H9 (cell line): ENCODE data around the gene POU2F1. TPM values are rescaled to one million over a fixed set of nuclear protein-coding genes. Genes with fewer than 3 reads are reported as not detected.

ENCODE experiments used
- DNase-seq: peaks from one replicate; pipeline ENCODE4 v3.0.0-alpha.2; 2017
- H2AFZ ChIP-seq: one replicate; pipeline ENCODE4 v1.6.1; 2013; ENCODE audit warnings: mild to moderate bottlenecking, low read length, control low read depth, moderate library complexity
- H2AK5ac ChIP-seq: 2 replicates; pipeline ENCODE4 v1.6.1; 2013; ENCODE audit warnings: low read length, control low read depth, mixed read lengths; ENCODE audit not compliant: insufficient read length
- H2BK120ac ChIP-seq: one replicate; pipeline ENCODE4 v1.6.1; 2013; ENCODE audit warnings: low read depth, mild to moderate bottlenecking, low read length, control low read depth, inconsistent platforms; ENCODE audit not compliant: poor library complexity, severe bottlenecking
- H2BK12ac ChIP-seq: 2 replicates; pipeline ENCODE4 v1.6.1; 2013; ENCODE audit warnings: low read length, control low read depth, mixed read lengths, low read depth; ENCODE audit not compliant: insufficient read length
- H2BK15ac ChIP-seq: 2 replicates; pipeline ENCODE4 v1.6.1; 2013; ENCODE audit warnings: low read depth, low read length, control low read depth
- H2BK20ac ChIP-seq: one replicate; pipeline ENCODE4 v1.6.1; 2013; ENCODE audit warnings: low read depth, mild to moderate bottlenecking, low read length, control low read depth, inconsistent platforms; ENCODE audit not compliant: poor library complexity, severe bottlenecking
- H2BK5ac ChIP-seq: 2 replicates; pipeline ENCODE4 v1.6.1; 2013; ENCODE audit warnings: low read length, control low read depth, mixed read lengths; ENCODE audit not compliant: insufficient read length
- H3K14ac ChIP-seq: 2 replicates; pipeline ENCODE4 v1.6.1; 2013; ENCODE audit warnings: low read length, control low read depth; ENCODE audit not compliant: insufficient read depth
- H3K18ac ChIP-seq: 2 replicates; pipeline ENCODE4 v1.6.1; 2013; ENCODE audit warnings: low read depth, mild to moderate bottlenecking, mixed read lengths, low read length, control low read depth; ENCODE audit not compliant: insufficient read length
- H3K23ac ChIP-seq: 2 replicates; pipeline ENCODE4 v1.6.1; 2013; ENCODE audit warnings: low read length, control low read depth, mixed read lengths, low read depth; ENCODE audit not compliant: insufficient read length
- H3K23me2 ChIP-seq: 2 replicates; pipeline ENCODE4 v1.6.1; 2013; ENCODE audit warnings: low read depth, mild to moderate bottlenecking, mixed read lengths, low read length, control low read depth; ENCODE audit not compliant: insufficient read length, poor library complexity, severe bottlenecking
- H3K27ac ChIP-seq: 2 replicates; pipeline ENCODE4 v1.5.1; 2013; ENCODE audit warnings: low read length, control low read depth, mixed read lengths, low read depth; ENCODE audit not compliant: insufficient read length
- H3K27me3 ChIP-seq: 2 replicates; pipeline ENCODE4 v1.6.1; 2013; ENCODE audit warnings: low read length, control low read depth, inconsistent platforms; ENCODE audit not compliant: insufficient read depth
- H3K4ac ChIP-seq: 2 replicates; pipeline ENCODE4 v1.6.1; 2013; ENCODE audit warnings: low read depth, mild to moderate bottlenecking, control low read depth, inconsistent platforms, low read length, moderate library complexity
- H3K4me1 ChIP-seq: 2 replicates; pipeline ENCODE4 v1.6.1; 2013; ENCODE audit warnings: low read length, control low read depth, inconsistent platforms; ENCODE audit not compliant: insufficient read depth
- H3K4me2 ChIP-seq: 2 replicates; pipeline ENCODE4 v1.6.1; 2013; ENCODE audit warnings: low read length, control low read depth, mixed read lengths; ENCODE audit not compliant: insufficient read length, insufficient read depth
- H3K56ac ChIP-seq: 2 replicates; pipeline ENCODE4 v1.6.1; 2013; ENCODE audit warnings: low read depth, mild to moderate bottlenecking, mixed read lengths, low read length, control low read depth; ENCODE audit not compliant: insufficient read length
- H3K79me1 ChIP-seq: 2 replicates; pipeline ENCODE4 v1.6.1; 2013; ENCODE audit warnings: low read depth, mild to moderate bottlenecking, moderate library complexity, low read length, control low read depth, inconsistent platforms; ENCODE audit not compliant: insufficient read depth, poor library complexity, severe bottlenecking
- H3K79me2 ChIP-seq: 2 replicates; pipeline ENCODE4 v1.6.1; 2013; ENCODE audit warnings: low read length, control low read depth, inconsistent platforms; ENCODE audit not compliant: insufficient read depth
- H3K9ac ChIP-seq: 2 replicates; pipeline ENCODE4 v1.6.1; 2013; ENCODE audit warnings: low read length, control low read depth, mixed read lengths; ENCODE audit not compliant: insufficient read length; ENCODE audit errors: extremely low read depth
- H3K9me3 ChIP-seq: one replicate; pipeline ENCODE4 v1.6.1; 2013; ENCODE audit warnings: low read depth, low read length, inconsistent platforms; ENCODE audit not compliant: control insufficient read depth
- H3T11ph ChIP-seq: one replicate; pipeline ENCODE4 v1.6.1; 2013; ENCODE audit warnings: mild to moderate bottlenecking, low read length, control low read depth, inconsistent platforms
- H4K20me1 ChIP-seq: one replicate; pipeline ENCODE4 v1.6.1; 2013; ENCODE audit not compliant: control insufficient read depth, insufficient read length, insufficient read depth
- H4K5ac ChIP-seq: 2 replicates; pipeline ENCODE4 v1.6.1; 2013; ENCODE audit warnings: low read depth, mild to moderate bottlenecking, mixed read lengths, low read length, control low read depth; ENCODE audit not compliant: insufficient read length
- H4K8ac ChIP-seq: replicated peaks from 2 replicates; pipeline ENCODE4 v1.6.1; 2013; ENCODE audit warnings: low read length, control low read depth, mixed read lengths, low read depth; ENCODE audit not compliant: insufficient read length
- H4K91ac ChIP-seq: 2 replicates; pipeline ENCODE4 v1.6.1; 2013; ENCODE audit warnings: low read depth, mild to moderate bottlenecking, moderate library complexity, mixed read lengths, low read length, control low read depth; ENCODE audit not compliant: insufficient read length
- H3K27ac Mint-ChIP-seq, 3 experiments: 2 replicates in 2 of 3; 3 replicates in 1 of 3; pipeline ENCODE4 v1.8.0; 2020 to 2021; ENCODE audit warnings: mixed read lengths in 3 of 3, mild to moderate bottlenecking in 1 of 3, moderate library complexity in 1 of 3
- H3K27me3 Mint-ChIP-seq: 2 replicates; pipeline ENCODE4 v1.8.0; 2021; ENCODE audit warnings: low read depth, mild to moderate bottlenecking, moderate library complexity, mixed read lengths
- H3K36me3 Mint-ChIP-seq, 3 experiments: 2 replicates in 2 of 3; 3 replicates in 1 of 3; pipeline ENCODE4 v1.8.0; 2020 to 2021; ENCODE audit warnings: low read depth in 3 of 3, mixed read lengths in 3 of 3; ENCODE audit not compliant: insufficient read depth in 1 of 3
- H3K4me1 Mint-ChIP-seq, 2 experiments: 2 replicates each; pipeline ENCODE4 v1.8.0; 2020; ENCODE audit warnings: mixed read lengths in 2 of 2
- H3K4me3 Mint-ChIP-seq, 2 experiments: 2 replicates in 1 of 2; 3 replicates in 1 of 2; pipeline ENCODE4 v1.8.0; 2020 to 2021; ENCODE audit warnings: mild to moderate bottlenecking in 2 of 2, mixed read lengths in 2 of 2, moderate library complexity in 1 of 2
- H3K9me3 Mint-ChIP-seq, 2 experiments: 2 replicates in 1 of 2; 3 replicates in 1 of 2; pipeline ENCODE4 v1.8.0; 2020; ENCODE audit warnings: mild to moderate bottlenecking in 2 of 2, mixed read lengths in 2 of 2, moderate library complexity in 1 of 2
- CTCF ChIP-seq: fragments of 200-600 bp; sonication (generic); conservative IDR thresholded peaks from 3 replicates; pipeline ENCODE4 v1.8.0; 2021; ENCODE audit warnings: antibody characterized with exemption, mild to moderate bottlenecking
- total RNA-seq: library from RNA; stranded (reverse); gene quantifications from 2 replicates; pipeline ENCODE4 v1.2.1, GENCODE V29; 2021

Gene POU2F1
- total RNA-seq, 1 experiment from 2014 or later: 62.5 TPM

GRCh38 chr1:167196166-167196565 is 24.5 kb upstream of the POU2F1 start:
- Mint-ChIP-seq H3K4me1 (peaks cover 14 to 18% of the 10 kb centered on the region in 2 experiments), H3K9me3 (no peaks in the 10 kb centered on the region), H3K27ac (no peak overlapping the region), H3K4me3 (no peak overlapping the region), H3K27me3 (no peaks in the 10 kb centered on the region; the same call in 1 of the 2 replicates), H3K36me3 (no peaks in the 10 kb centered on the region)
- H3K14ac ChIP-seq: no peak overlapping the region
- H3K23me2 ChIP-seq: no peaks in the 10 kb centered on the region
- H2BK120ac ChIP-seq: no peak overlapping the region
- no peak overlapping the region for H3K9ac ChIP-seq
- H2BK20ac ChIP-seq: no peak overlapping the region
- H3K4ac ChIP-seq: no peak overlapping the region
- H3T11ph ChIP-seq: no peak overlapping the region
- 0 out of 2 replicates have a peak, but pooled peaks cover 2% of the 10 kb centered on the region for H3K4me1 ChIP-seq
- no peak overlapping the region for H3K18ac ChIP-seq
- H4K91ac ChIP-seq: no peak overlapping the region
- no peak overlapping the region for H2AK5ac ChIP-seq
- no peaks in the 10 kb centered on the region for H3K27me3 ChIP-seq
- no peaks in the 10 kb centered on the region for H3K79me1 ChIP-seq
- H3K56ac ChIP-seq: no peak overlapping the region
- H2AFZ ChIP-seq: no peak overlapping the region
- H4K20me1 ChIP-seq: no peaks in the 10 kb centered on the region
- no peak overlapping the region for H2BK12ac ChIP-seq
- no peak overlapping the region for H4K5ac ChIP-seq
- H4K8ac ChIP-seq: no peak overlapping the region
- no peak overlapping the region for H2BK15ac ChIP-seq
- no peaks in the 10 kb centered on the region for H3K9me3 ChIP-seq
- DNase-seq: no peak
- H3K23ac ChIP-seq: no peak overlapping the region
- H2BK5ac ChIP-seq: no peak overlapping the region
- TF ChIP-seq CTCF: no peak
- H3K4me2 ChIP-seq: no peak overlapping the region
- no peak overlapping the region for H3K27ac ChIP-seq
- H3K79me2 ChIP-seq: no peaks in the 10 kb centered on the region
